ENCODE results near the gene STAG1.
A peak's percentile ranks its signal among the peaks of the same experiment; 100 is the strongest.

Gene STAG1

DNA sequence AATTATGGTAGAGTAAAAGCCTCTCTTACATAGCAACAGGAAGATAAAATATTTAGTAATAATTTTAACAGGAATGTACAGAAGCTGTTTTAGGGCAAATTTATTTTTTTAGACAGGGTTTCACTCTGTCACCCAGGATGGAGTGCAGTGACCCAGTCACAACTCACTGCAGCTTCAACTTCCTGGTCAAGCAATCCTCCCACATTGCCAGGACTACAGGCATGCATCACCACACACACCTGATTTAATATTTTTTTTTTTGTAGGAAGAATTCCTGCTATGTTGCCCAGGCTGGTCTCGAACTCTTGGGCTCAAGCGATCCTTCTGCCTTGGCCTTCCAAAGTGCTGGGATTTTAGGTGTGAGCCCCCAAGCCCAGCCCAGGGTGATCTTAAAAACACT lies 440.9 kb downstream of the STAG1 start:
- DNase-seq = no peak

DNA sequence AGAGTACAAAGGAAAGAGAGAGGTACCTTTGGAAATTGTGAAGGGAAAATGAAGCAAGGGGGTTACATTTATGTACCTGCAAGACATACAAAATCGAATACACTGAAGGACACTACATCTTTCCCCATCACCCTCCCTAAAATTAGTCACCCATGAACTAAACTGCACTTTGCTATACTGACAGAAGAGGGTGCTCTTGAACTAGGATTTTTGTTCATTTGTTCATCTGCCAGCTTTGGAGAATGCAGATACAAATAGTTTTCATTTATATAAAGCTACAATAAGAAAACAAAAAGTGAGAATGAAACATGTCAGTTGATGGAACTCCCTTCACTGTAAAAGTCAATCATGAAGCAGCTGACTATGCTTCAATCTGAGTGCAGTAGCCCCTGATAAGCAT lies 446.3 kb downstream of the STAG1 start:
- peak; percentile 48 for DNase-seq

DNA sequence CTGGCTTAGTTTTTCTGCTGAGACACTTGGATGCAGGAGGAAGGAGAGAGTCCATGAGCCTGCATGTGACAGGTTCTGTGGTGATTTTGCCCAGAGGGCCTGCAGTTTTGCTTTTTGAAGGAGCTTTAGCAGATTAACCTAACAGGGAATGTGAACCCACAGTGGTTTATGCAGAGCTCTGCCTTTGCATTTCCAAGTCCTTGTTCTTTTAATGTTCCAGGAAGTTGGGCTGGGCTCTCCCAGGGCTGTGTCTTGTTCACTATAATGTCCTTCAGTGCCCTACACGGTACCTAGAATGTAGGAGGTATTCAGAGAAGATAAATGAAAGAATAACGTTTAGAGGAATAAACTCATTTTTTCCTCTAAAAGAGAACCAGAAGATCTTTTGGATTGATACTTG lies 451.7 kb downstream of the STAG1 start:
- no peak for DNase-seq

DNA sequence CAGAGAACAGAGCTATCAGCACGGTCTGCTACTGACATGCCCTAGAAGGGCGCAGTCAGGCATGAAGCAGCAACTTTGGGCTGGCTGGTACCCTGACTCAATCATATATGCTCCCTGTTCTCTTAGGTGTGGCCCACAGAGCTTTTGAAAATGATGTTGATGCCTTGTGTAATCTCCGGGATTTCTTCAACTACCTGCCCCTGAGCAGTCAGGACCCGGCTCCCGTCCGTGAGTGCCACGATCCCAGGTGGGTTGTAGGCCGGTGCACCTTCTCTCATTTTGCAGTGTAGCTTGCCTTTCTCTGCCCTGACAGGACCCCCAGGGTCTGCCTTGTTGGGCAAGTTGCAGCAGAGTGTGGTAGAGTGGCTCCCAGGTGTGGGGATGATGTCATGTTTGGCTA lies 454.4 kb downstream of the STAG1 start:
- DNase-seq = no peak

DNA sequence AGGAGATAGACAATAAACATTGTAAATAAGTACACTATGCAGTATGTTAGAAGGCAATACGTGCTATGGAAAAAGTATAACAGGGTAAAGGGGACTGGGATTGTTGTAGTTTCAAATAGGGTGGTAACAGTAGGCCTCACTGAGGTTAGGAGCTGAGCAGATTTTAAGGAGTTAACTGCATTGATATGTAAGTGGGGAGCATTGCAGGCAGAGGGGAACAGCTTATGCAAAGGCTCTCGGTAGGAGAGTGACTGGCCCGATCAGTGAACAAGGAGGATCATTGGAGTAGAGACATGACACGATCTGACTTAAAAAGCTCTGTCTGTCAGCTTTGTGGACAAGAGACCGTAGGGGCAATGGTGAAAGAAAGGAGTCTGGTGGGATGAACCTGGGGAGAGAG lies 455.2 kb downstream of the STAG1 start:
- DNase-seq = no peak

DNA sequence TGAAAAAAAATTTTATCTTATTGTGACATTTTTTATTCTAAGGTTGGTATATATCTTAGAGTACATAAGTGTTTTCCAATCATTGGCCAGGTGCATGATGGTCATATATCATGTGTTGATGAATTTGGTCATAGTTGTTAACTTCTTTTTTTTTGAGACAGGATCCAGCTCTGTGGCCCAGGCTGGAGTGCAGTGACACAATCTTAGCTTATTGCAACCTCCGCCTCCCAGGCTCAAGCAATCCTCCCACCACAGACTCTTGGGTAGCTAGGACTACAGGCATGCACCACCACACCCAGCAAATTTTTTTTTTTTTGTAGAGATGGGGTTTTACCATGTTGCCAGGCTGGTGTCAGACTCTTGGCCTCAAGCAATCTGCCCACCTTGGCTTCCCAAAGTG lies 458.0 kb downstream of the STAG1 start:
- no peak for DNase-seq

DNA sequence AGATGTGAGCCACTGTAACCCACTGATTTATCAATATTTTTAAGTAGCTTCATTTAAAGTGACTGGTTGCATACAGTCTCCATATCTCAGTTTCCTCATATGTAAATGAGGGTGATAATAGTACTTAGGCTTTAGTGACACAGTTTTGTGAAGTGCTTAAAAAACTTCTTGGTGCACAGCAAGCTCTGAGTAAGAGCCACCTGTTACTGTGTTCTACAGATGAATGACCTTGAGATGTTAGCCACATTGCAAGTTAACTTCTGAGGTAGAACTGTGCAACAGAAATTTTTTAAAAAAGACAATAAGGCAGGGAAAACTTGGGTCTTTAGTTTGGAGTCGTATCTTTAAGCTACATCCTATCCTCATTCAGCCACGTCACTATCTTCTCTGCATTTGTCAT lies 458.9 kb downstream of the STAG1 start:
- DNase-seq = no peak

DNA sequence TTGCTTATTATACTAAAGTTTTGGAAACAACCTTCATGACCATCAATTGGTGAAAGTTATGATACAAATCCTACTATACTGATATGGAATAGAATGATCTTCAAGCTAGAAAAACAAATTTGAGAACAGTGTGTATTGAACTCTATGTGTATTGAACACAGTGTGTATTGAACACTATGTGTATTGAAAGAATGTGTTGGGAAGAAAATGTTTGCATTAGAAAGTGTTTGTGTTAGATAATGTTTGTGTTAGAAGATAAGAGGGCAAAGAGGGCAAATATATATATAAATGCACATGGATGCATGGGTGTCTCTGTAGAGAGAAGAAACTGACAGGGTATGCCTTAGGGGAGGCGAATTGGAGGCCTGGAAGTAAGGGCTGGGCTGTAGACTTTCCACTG lies 459.7 kb downstream of the STAG1 start:
- no peak for DNase-seq

DNA sequence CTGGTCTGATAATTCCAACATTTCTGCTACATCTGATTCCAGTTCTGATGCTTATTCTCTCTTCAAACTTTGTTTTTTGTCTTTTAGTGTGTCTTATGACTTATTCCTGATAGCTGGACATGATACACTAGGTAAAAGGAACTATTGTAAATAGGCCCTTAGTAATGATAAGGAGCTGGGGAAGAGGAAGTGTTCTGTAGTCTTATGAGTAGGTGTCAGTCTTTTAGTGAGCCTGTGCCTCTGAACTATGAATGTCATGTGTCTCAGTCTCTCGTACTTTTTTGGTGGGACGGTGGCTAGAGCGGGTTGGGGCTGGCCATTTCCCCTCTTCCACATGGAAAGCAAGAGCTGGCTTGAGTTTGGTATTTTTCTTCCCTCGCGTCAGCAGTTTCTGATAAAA lies 460.9 kb downstream of the STAG1 start:
- DNase-seq = no peak

Data from fibroblast of skin of scalp (primary cell).